HG03378 (cell line): ENCODE measurements around the gene GPX7.

Experiments used
- ATAC-seq: cut with Tn5 transposase; IDR thresholded peaks from one replicate; pipeline ENCODE4 v1.9.1; 2021; ENCODE audit warnings: mild to moderate bottlenecking, moderate library complexity; ENCODE audit not compliant: unreplicated experiment

GPX7 gene

DNA sequence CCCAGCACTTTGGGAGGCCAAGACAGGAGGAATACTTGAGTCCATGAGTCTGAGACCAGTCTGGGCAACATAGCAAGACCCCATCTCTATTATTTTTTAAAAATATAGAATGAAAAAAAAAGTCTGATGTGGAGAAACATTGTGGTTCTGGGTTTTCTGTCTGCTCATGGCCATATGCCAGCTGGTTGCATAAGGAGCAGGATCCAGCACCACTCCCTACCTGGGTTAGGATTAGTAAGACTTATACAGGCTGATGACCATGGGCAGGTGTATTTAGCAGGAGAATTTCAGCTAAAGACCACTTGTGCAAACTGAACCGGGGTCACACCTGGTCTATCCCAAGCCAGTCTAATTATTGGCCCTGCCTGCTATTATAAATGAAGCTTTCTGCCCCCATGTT is 16.7 kb upstream of the GPX7 start:
- no peak for ATAC-seq

DNA sequence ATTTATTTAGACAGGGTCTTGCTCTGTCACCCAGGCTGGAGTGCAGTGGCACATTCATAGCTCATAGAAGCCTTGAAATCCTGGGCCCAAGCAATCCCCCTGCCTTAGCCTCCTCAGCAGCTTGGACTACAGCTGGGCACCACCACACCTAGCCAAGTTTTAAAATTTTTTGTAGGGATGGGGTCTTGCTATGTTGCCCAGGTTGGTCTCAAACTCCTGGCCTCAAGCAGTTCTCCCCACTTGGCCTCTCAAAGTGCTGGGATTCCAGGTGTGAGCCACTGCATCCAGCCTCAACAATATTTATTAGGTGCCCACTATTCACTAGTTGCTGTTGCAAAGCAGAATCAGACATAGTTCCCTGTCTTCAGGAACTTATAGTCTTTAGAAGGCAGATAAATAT is 14.1 kb upstream of the GPX7 start:
- no peak for ATAC-seq

DNA sequence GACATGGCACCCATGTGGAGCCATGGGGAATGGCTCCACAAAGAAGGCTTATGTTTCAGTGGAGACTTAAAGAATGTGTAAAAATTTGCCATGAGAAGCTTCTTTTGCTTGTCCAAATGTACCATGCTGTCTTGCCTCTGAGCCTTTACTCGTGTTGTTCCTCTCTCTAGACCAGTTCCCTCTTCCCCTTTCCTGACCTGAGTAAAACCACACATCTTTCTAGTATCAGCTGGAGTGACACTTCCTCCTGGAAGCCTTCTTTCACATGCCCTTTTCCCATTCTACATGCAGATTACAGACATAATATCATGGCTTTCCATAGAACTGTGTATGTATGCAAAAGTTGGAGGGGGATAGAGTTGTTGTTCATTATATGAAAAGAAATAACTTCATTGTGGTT is 13.6 kb upstream of the GPX7 start:
- ATAC-seq = no peak

DNA sequence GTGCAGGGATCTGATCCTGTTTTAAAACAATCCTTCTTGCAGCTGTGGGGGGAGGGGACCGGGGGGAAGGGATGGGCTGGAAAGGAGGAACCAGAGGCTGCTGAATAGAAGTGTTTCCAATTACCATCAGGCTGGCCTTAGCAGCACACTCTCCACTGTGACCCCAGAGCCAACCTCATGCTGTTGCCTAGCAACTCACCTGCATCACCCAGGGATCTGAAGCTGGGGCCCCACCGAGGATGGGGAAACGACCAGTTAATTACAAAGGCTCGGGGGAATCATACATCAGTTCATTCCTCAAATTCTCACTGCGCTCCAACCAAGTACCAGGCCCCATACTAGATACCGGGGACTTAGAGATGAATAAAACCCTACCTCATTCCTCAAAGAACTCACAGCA is 11.9 kb upstream of the GPX7 start:
- ATAC-seq = no peak

DNA sequence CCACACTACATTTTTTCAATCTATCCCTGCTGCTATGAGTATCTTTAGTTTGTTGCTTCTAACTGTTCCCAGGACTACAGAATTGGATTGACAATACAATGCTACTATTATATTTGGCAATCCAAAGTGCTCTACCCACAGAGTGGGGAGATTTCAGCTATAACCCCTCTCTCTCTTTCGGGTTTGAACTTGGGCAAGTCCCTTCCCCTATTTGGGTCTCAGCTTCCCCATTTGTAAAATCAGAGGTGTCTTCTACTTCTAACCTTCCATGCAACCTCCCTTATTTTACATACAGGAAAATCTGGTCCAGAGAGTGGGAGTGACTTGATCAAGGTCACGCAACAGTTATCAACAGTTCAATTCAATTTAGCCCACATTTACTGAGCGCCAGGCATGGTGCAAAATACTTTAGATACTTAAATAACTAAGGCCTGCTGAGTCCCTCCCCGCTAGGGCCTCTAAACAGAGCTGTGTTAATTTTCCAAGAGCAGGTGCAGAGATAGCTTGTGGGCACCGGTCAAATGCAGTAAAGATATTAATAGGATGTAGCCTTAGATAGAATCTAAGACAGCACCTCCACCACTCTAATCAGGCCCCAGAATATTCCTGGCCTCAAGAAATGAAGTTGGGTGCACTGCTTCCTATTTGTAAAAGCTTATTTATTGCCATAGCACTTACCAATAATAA is 9.4 kb upstream of the GPX7 start:
- no peak for ATAC-seq

DNA sequence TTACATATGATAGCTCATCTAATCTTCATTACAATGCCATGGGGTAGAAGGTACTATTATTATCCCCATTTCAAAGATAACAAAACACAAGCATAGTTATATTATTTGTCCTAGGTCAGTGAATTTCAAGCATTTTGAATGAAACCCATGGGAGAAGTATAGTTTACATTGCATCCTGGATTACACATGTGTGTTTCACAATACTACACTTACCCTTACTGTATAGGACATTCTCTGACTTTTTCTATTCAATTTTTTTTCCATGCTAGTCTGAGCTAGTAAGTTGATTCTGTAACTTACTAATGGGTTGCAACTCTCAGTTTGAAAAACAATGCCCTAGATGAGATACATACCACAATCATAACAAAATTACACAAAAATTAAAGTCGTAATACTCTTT is 8.7 kb upstream of the GPX7 start:
- ATAC-seq = no peak

DNA sequence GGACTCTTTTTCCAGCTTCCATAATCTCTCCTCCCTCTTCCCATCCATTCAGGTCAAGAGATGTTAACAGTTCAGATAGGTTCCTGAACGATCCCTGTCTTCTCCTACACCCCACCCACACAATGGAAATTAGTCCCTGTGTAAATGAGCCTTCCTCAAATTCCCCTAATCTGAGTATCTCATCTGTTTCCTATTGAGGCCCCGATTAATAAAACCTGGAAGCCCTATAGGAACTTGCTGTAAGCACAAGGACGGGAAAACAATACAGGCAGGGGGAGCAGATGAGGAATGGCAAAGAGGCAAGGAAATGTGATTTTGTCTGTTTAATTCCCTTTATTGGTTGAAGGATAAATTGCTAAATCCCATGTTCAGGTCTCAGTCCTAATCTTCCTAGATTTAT is 7.1 kb upstream of the GPX7 start:
- ATAC-seq = no peak

DNA sequence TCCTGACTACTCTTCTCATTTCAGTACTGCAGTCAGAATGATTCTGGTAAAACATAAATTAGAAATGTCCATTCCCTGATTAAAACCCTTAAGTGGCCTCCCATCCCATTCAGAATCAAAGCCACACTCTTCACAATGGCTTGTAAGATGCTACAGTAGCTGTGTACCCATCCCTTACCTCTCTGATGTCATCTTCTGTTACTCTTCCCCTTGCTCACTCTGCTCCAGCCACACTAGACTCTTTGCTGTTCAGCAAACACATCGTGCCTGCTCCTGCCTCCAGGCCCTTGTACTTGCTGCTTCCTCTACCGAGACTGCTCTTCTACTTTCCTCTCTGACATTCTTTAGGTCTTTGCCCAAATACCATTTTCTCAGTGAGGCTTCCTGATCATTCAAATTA is 4.3 kb upstream of the GPX7 start:
- ATAC-seq = no peak

DNA sequence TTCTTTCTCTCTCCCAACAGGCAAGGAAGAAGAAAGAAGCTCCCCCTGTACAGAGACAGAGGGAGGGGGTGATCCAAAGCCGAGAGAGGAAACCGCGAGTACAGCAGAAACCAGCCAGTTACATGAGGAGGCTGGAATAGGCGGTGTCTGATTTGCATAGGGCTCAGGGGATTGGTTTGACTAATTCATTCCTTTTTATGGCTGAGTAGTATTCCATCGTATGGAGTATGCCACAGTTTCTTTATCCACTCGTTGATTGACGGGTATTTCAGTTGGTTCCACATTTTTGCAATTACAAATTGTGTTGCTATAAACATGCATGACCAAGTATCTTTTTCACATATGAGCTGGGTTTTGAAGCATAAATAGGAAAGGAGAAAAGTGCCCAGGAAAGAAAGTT is 3.4 kb upstream of the GPX7 start:
- ATAC-seq = no peak

DNA sequence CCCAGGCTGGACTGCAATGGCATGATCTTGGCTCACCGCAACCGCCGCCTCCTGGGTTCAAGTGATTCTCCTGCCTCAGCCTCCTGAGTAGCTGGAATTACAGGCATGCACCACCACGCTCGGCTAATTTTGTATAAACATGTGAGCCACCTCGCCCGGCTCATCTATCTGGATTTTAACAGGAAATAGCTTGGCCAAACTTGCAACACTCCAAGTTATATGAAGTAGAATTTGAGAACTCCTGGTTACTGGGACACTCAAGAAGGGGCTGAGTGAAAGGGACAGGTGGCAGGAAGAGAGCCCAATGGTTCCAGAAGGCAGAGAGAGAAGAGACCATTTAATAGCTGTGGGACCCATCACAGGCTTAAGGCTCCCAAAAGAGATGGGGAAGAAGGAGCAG is 2.9 kb upstream of the GPX7 start:
- ATAC-seq = no peak

DNA sequence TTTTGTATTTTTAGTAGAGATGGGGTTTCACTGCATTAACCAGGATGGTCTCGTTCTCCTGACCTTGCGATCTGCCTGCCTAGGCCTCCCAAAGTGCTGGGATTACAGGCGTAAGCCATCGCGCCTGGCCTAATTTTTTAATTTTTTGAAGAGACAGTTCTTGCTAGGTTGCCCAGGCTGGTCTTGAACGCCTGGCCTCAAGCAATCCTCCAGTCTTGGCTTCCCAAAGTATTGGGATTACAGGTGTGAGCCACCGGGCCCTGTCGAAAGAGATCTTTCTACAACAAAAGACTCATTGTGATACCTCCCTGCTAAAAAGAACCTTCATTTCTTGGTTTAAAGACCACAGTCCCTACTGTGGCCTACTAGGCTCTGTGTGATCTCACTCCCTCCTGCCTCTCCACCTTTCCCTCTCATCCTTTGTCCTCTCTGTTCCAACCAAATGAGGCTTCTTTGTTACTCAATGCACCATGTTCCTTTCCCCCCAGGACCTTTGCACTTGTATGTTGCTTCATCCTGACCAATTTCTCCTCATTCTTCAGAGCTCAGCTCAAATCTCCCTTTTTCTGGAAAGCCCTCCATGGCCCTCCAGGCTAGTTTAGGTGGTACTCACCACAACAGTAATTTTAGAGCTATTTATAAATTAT is 1.5 kb upstream of the GPX7 start:
- ATAC-seq = no peak

DNA sequence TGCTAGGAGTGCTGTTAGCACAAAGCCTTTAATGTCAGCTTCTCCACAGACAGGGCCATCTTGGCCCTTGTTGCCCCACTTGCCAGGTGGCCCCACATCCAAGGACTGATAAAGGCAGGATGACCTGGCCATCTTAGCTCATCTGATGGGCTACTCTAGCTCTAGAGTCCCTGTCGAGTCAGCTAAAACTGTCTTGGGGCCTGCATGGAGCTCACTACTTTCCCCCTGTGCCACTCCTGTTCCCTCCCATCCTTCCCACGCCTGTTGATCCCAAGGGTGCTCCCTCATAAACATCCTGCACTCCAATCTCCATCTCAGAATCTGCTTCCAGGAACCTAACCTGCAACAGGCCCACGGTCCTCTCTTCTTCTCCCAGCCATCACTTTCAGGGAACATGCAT is 652 bp upstream of the GPX7 start:
- ATAC-seq = no peak

DNA sequence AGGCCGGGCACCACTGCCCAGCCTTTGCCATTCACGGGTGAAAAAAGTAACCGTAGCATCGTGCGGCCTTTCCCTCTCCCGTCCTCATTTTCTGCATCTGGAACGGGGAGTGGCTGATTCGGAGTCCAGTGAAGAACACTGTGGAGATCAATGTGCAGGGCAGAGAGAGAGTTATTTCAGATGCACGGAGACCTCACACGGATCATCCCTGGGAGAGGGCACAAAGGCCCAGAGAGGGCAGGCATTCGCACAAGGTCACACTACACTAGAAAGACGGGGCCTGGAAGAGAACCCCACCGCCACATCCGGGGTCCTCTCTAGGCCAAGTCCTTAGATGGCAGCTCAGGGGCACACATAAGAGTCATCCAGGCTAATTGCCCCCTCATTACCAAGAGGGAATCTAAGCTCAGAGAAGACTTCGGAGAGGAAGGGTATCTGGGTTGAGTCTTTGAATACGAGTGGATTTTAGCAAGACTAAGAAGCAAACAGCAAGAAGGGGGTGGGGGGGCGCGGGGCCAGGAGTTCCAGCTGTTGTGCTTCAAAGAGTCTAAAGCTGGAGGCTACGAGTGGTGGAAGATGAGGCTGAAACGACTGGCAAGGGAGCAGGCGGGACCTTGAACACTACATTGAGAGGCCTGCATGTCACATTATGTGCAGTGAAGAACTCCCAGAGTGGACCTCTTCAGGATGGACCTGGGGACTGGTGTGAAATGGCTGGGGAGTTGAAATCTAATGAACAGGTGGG is 857 bp downstream of the GPX7 start:
- no peak for ATAC-seq

DNA sequence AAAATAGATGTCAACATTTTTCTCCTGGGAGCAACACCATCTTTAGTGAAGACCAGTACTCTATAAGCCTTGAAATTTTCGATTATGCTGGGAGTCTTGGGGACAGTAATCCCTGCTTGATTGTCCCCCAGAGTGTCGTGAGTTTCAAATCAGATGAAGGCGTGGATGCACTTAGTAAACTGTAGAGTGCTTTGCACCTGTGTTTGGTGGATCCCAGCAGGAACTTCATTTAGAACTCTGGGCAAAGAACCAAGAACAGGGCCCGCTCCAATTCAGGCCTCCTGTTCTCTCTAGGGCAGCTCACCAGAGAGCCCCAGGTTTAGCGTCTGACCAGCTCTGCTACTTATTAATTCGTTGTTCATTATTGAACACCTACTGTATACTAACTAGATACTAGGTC is 1.5 kb downstream of the GPX7 start:
- ATAC-seq = no peak

DNA sequence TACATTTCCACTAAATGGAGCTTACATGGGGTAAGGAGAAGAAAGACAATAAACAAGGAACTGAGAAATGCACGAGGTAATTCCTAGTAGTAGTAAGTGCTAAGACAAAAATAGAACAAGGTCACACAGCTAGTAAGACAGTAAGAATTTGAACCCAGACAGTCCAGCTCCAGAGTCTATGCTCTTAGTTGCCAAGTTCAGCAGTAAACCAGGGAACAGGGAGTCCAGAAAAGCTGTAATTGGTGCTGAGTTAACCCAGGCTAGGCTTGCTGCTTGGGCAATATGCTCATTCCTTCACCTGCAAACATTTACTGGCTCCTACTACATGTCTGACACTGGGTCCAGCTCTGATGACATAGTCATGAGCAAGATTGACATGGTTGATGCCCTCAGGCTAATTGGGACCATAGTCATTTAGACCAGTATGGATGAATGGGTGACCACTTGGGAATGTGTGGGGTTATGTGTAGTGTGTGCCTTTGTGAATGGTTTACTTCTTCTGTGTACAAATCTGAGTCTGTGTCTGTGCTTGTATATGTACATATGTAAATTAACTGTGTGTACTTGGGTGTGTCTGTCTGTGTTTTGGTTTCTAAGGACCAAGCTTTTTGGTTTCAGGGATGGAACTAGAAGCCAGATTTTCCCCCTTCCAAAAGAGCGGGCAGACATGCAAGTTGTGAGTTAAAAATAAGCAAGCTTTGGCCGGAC is 2.0 kb downstream of the GPX7 start:
- no peak for ATAC-seq

DNA sequence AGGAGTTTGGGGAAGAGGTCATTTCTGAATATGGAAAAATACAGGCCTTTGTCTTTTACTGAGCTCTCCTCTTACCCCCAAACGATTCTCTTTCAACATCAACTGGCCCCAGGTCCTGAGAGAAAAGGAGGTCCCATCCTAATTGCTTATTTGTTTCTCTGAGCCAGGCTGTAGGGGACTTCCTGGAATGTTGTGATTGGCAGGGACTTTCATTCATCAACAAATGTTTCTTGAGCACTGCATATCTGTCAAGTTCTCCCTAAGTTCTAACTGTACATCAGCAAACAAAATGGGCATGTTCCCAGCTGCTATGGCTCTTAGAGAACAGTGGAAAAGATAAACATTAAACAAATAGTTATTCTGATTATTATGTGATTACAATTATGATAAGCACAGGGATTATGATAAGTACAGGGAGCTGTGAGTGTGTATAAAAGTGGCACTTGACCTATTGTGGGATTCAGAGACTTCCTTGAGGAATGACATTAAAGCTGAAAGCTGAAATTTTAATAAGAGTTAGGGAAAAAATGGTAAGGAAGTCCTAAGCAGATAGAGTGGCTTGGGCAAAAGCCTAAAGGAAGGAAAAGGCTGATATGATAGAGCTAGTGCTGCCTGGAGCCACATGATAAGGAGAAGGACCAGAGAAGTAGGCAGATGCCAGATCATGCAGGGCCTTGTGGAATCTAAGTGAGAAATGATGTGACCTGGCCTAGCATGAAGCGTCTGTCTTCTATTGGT is 11.6 kb downstream of the GPX7 start:
- no peak for ATAC-seq

DNA sequence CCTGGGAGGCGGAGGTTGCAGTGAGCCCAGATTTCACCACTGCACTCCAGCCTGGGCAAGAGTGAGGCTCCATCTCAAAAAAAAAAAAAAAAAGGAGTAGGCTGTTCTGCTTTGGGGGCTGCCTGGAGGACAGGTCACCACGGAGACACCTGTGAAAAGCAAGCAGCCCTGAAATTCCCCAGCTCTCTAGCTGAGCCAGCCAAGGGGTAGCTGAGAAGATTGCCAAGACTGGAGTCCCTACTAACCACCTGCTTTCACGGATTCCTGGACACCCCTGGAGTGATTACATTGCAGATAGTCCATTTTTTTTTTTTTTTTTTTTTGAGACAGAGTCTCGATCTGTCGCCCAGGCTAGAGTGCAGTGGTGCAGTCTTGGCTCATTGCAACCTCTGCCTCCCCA is 12.5 kb downstream of the GPX7 start:
- no peak for ATAC-seq

DNA sequence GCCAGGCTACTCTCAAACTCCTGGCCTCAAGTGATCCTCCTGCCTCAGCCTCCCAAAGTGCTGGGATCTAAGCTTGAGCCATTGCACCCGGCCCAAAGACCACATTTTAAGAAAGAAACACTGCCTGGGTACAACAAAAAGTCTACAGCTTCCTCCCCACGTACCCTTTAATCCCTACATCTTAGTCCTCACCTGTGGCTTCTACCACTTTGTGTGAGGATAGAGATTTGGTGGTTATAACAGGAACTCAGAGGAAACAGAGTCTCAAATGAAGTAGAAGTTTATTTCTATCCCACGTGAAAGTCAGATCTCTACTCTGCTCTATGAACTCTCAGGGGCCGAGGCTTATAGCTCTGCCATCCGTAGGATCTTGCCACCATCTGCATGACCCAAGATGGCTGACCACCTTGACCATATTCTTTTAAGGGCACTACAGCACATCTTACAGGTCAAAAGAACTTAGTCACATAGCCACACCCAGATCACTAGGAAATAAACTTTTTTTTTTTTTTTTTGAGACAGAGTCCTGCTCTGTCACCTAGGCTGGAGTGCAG is 13.4 kb downstream of the GPX7 start:
- ATAC-seq = no peak

DNA sequence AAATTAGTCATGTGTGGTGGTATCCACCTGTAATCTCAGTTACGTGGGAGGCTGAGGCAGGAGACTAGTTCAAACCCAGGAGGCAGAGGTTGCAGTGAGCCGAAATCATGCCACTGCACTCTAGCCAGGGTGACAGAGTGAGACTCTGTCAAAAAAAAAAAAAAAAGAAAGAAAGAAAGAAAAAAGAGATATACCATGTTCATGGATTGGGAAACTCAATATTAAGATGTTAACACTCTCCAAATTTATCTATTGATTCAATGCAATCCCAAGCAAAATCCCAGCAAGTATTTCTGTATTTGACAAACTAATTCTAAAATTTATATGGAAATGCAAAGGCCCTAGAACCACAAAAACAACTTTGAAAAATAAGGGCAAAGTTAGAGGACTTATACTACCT is 19.8 kb downstream of the GPX7 start:
- no peak for ATAC-seq

DNA sequence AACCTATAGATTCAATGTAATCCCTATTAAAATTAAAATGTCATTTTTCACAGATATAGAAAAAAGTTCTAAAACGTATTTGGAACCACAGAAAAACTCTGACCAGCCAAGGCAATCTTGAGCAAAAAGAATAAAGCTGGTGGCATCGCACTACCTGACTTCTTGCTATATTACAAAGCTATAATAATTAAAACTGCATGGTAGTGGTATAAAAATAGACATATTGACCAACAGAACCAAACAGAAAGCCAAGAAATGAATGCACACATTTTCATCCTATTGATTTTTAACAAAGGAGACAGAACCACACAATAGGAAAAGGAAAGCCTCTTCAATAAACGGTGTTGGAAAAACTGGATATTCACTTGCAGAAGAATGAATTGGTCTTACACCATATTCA is 21.6 kb downstream of the GPX7 start:
- no peak for ATAC-seq

DNA sequence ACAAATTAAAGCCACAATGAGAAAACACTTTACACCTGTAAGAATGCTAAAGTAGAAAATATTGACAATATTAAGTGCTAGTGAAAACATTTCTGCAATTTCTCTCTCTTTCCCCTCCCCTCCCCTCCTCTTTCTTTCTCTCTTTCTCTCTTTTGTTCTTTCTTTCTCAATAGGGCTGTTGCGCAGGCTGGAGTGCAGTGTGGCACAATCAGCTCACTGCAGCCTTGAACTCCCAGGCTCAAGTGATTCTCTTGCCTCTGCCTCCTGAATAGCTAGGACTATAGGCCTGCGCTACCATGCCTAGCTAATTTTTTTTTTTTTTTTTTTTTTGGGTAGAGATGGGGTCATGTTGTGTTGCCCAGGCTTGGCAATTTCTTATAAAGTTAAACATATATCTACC is 24.9 kb downstream of the GPX7 start:
- ATAC-seq = no peak
